Measurements from ENCODE around the gene ANKRD36C. TPM values are rescaled to one million over a fixed set of nuclear protein-coding genes. Genes with fewer than 3 reads are reported as not detected.
"Not testable (repeated sequence)": the region's sequence is repeated elsewhere in the genome, so short reads cannot be mapped to it uniquely, and the experiment has no call there.

Gene ANKRD36C
- total and polyA plus RNA-seq, 9 of the 15 experiments (the other 6 are each of a cell fraction or from before 2014, with no cell fraction given), result 4.4 to 51.6 (median 11.9) TPM

DNA sequence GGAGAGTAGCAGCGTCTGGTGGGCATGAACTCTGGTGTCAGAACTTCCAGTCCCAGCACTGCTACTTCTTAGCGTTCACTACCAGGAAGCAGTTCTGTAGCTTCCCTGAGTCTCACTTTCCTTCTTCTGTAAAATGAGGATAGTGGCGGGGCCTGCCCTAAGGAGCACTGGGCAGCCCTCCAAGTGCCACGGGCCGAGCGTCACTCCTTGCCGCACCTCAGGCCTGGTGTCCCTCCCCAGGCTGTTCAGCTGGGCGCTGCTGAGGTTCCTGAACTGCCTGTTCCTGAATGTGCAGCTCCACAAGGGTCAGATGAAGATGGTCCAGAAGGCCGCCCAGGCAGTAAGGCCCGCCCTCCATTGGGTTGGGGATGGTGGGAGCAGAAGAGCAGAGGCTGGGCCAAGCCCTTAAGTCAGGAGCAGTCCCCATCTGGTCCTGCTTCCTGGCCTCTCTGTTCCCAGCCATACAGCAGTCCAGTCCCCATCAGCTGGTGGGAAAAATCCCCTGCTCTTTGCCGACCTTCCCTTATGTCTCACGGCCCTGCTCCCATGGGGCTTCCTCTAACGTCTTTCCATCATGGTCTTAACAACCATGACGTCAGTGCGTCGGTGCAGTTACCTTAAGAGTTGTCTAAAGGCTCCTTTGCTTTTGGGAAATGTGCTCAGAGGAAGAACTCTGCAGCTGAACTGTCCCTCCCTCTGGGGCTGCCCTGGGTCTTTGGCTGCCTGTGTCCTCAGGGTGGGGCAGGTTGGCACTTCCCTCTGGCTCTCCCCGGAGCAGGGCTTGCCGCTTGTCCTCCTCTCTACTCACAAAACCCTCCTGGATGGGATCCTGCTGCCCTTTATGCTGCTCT lies 195.2 kb downstream of the ANKRD36C start:
- H3K27ac ChIP-seq (ENCODE audit: extremely low read depth, low read depth, low read length); CTCF ChIA-PET (ENCODE audit: low intra/inter-chr PET ratio); POLR2A ChIA-PET; ATAC-seq; intact Hi-C loops (cut with micrococcal nuclease); H3K4me1 ChIP-seq (replicated peaks in 1 of 2; ENCODE audit: control insufficient read depth in 2 of 2, insufficient read depth in 2 of 2, low read length in 2 of 2); H3K79me2 ChIP-seq (ENCODE audit: control insufficient read depth, insufficient read depth, low read length); H4K20me1 ChIP-seq (replicated peaks; ENCODE audit: control insufficient read depth, insufficient read depth, low read length); H2AFZ ChIP-seq (ENCODE audit: low read depth, low read length); H3K36me3 ChIP-seq (ENCODE audit: control insufficient read depth, insufficient read depth, low read length); H3K4me2 ChIP-seq (ENCODE audit: insufficient read depth, low read length); H3K9me1 ChIP-seq (ENCODE audit: control insufficient read depth, insufficient read depth, low read length); H3K9me3 ChIP-seq (replicated peaks; ENCODE audit: control insufficient read depth, insufficient read depth, low read depth, low read length); H3K27me3 ChIP-seq (ENCODE audit: control insufficient read depth in 2 of 2, insufficient read depth in 2 of 2, low read length in 2 of 2); DNase-seq (ENCODE audit: extremely low read depth in 1 of 4, low spot score in 3 of 4); H3K9ac ChIP-seq (ENCODE audit: insufficient read depth in 1 of 2, low read depth in 2 of 2, low read length in 2 of 2); BruUV-seq (replicated peaks); H3K4me3 ChIP-seq: not testable (repeated sequence)
- FAIRE-seq, result peak; percentile 15
- no CpG with 5 or more reads among the region's 18 CpGs for WGBS (ENCODE audit: insufficient coverage, low coverage, missing lambda C conversion rate)
- in situ Hi-C loops (cut with MboI), result loop anchor here (25.0 kb wide), 3 partner anchors 216 to 716 kb away; partner anchors contain the start of gene NEURL3

DNA sequence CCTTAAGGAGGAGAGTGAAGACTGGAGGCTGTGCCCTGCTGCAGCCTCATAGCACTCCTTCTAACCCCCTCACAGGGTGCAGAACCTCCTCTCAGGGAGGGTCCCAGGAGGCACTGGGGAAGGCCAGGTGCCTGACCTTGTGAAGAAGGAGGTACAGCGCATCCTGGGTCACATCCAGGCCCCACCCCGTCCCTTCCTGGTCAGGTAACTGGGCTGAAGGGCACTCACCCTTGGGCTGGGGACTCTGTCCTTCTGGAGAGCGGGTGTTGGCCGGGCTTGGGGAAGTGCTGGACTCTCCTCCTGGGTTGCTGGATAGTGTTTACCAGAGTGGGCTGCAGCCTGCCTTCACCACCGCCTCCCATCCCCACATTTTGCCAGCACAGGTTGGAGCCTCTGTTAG lies 197.7 kb downstream of the ANKRD36C start:
- CTCF ChIA-PET (ENCODE audit: low intra/inter-chr PET ratio); BruUV-seq (replicated peaks); H3K79me2 ChIP-seq (ENCODE audit: control insufficient read depth, insufficient read depth, low read length); DNase-seq (ENCODE audit: extremely low read depth in 1 of 4, low spot score in 3 of 4); H4K20me1 ChIP-seq (replicated peaks; ENCODE audit: control insufficient read depth, insufficient read depth, low read length); H2AFZ ChIP-seq (ENCODE audit: low read depth, low read length); intact Hi-C loops (cut with micrococcal nuclease); H3K4me1 ChIP-seq (replicated peaks in 1 of 2; ENCODE audit: control insufficient read depth in 2 of 2, insufficient read depth in 2 of 2, low read length in 2 of 2); ATAC-seq; FAIRE-seq; H3K9me3 ChIP-seq (replicated peaks; ENCODE audit: control insufficient read depth, insufficient read depth, low read depth, low read length); H3K36me3 ChIP-seq (ENCODE audit: control insufficient read depth, insufficient read depth, low read length); H3K4me3 ChIP-seq; H3K9me1 ChIP-seq (ENCODE audit: control insufficient read depth, insufficient read depth, low read length); H3K27me3 ChIP-seq (ENCODE audit: control insufficient read depth in 2 of 2, insufficient read depth in 2 of 2, low read length in 2 of 2); H3K27ac ChIP-seq (ENCODE audit: extremely low read depth, low read depth, low read length); H3K9ac ChIP-seq (ENCODE audit: insufficient read depth in 1 of 2, low read depth in 2 of 2, low read length in 2 of 2); H3K4me2 ChIP-seq (ENCODE audit: insufficient read depth, low read length); POLR2A ChIA-PET: not testable (repeated sequence)
- WGBS (ENCODE audit: insufficient coverage, low coverage, missing lambda C conversion rate), result no CpG with 5 or more reads among the region's 5 CpGs
- in situ Hi-C loops (cut with MboI), result loop anchor here (25.0 kb wide), 3 partner anchors 218 to 718 kb away; partner anchors contain the start of gene NEURL3

DNA sequence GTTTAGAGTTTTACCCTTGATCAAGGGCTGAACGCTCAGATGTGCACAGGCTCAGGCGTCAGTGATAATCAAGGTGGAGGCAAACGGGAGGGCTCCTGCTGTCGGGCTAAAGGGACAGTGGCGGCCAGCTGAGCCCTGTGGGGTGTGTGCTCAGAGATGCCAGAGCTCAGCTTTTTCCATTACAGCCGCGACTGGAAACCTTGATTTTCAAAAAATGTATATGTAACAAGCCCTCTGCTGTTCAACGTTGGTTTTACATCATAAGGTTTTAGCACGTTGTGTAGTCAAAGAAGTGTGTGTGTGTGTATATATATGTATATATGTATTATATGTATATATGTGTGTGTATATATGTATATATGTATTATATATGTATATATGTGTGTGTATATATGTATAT lies 201.4 kb downstream of the ANKRD36C start:
- H3K4me2 ChIP-seq (ENCODE audit: insufficient read depth, low read length); intact Hi-C loops (cut with micrococcal nuclease); H3K36me3 ChIP-seq (ENCODE audit: control insufficient read depth, insufficient read depth, low read length); CTCF ChIA-PET (ENCODE audit: low intra/inter-chr PET ratio); H3K9me1 ChIP-seq (ENCODE audit: control insufficient read depth, insufficient read depth, low read length); POLR2A ChIA-PET; H3K27me3 ChIP-seq (ENCODE audit: control insufficient read depth in 2 of 2, insufficient read depth in 2 of 2, low read length in 2 of 2); H3K4me3 ChIP-seq; H3K9me3 ChIP-seq (replicated peaks; ENCODE audit: control insufficient read depth, insufficient read depth, low read depth, low read length); H3K79me2 ChIP-seq (ENCODE audit: control insufficient read depth, insufficient read depth, low read length); H2AFZ ChIP-seq (ENCODE audit: low read depth, low read length); BruUV-seq (replicated peaks); H3K9ac ChIP-seq (ENCODE audit: insufficient read depth in 1 of 2, low read depth in 2 of 2, low read length in 2 of 2); H3K4me1 ChIP-seq (replicated peaks in 1 of 2; ENCODE audit: control insufficient read depth in 2 of 2, insufficient read depth in 2 of 2, low read length in 2 of 2); H4K20me1 ChIP-seq (replicated peaks; ENCODE audit: control insufficient read depth, insufficient read depth, low read length); DNase-seq (ENCODE audit: extremely low read depth in 1 of 4, low spot score in 3 of 4); H3K27ac ChIP-seq (ENCODE audit: extremely low read depth, low read depth, low read length): not testable (repeated sequence)
- peak; percentile 50 for ATAC-seq
- WGBS (ENCODE audit: insufficient coverage, low coverage, missing lambda C conversion rate), result no CpG with 5 or more reads among the region's 9 CpGs
- peak; percentile 98 for FAIRE-seq
- in situ Hi-C loops (cut with MboI), result loop anchor here (25.0 kb wide), 3 partner anchors 222 to 722 kb away; partner anchors contain the start of gene NEURL3

DNA sequence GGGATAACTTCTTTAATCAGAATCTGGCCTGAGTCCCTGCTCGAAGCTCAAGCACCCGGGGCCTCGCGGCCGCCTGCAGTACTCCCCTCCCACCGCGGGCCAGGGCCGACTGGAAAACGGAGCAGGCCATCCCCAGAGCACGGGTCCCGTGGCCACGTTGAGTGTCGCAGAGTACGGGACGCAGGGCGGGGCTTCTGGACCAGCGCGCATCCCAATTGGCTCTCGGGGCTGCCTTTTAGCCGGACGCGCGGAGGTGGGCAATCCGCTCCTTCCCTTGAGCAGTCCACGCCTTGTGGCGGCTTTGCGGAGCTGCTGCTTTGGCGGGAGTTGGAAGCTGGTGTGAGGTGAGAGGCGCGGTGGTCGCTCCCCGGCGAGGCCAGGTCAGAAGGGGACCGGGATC lies 202.2 kb downstream of the ANKRD36C start:
- H2AFZ ChIP-seq (ENCODE audit: low read depth, low read length); H3K9me1 ChIP-seq (ENCODE audit: control insufficient read depth, insufficient read depth, low read length); H3K79me2 ChIP-seq (ENCODE audit: control insufficient read depth, insufficient read depth, low read length); FAIRE-seq; H3K4me2 ChIP-seq (ENCODE audit: insufficient read depth, low read length); BruUV-seq (replicated peaks); H3K4me1 ChIP-seq (replicated peaks in 1 of 2; ENCODE audit: control insufficient read depth in 2 of 2, insufficient read depth in 2 of 2, low read length in 2 of 2); DNase-seq (ENCODE audit: extremely low read depth in 1 of 4, low spot score in 3 of 4); H3K36me3 ChIP-seq (ENCODE audit: control insufficient read depth, insufficient read depth, low read length); H3K4me3 ChIP-seq; CTCF ChIA-PET (ENCODE audit: low intra/inter-chr PET ratio); intact Hi-C loops (cut with micrococcal nuclease); H3K27ac ChIP-seq (ENCODE audit: extremely low read depth, low read depth, low read length); H3K27me3 ChIP-seq (ENCODE audit: control insufficient read depth in 2 of 2, insufficient read depth in 2 of 2, low read length in 2 of 2); POLR2A ChIA-PET; H4K20me1 ChIP-seq (replicated peaks; ENCODE audit: control insufficient read depth, insufficient read depth, low read length); H3K9ac ChIP-seq (ENCODE audit: insufficient read depth in 1 of 2, low read depth in 2 of 2, low read length in 2 of 2); H3K9me3 ChIP-seq (replicated peaks; ENCODE audit: control insufficient read depth, insufficient read depth, low read depth, low read length): not testable (repeated sequence)
- in situ Hi-C loops (cut with MboI), result loop anchor here (25.0 kb wide), 3 partner anchors 223 to 723 kb away; partner anchors contain the start of gene NEURL3
- peak; percentile 55 for ATAC-seq
- no CpG with 5 or more reads among the region's 34 CpGs for WGBS (ENCODE audit: insufficient coverage, low coverage, missing lambda C conversion rate)

Data from K562 (cell line).